ENCODE data around the gene DNAJC10.

DNA sequence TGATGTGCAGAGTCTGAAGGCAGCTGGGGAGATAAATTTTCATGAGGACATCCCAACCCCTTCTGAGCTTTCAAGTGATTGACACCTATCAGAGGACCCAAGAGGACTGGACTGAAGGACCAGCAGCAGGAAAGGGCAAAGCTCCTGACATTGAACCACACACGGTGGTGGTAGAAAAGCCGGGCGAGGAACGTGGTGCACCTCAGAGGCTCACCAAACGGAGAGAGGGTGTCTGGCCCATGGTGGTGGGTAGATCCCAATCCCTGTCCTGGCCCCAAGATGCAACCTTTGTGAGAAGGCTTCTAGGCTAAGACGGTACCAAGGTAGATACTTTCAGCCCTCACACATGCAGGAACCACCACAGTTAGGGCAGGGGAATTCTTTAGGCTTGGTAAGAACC is 98.3 kb downstream of the DNAJC10 start:
- TF ChIP-seq, protein P1, sequence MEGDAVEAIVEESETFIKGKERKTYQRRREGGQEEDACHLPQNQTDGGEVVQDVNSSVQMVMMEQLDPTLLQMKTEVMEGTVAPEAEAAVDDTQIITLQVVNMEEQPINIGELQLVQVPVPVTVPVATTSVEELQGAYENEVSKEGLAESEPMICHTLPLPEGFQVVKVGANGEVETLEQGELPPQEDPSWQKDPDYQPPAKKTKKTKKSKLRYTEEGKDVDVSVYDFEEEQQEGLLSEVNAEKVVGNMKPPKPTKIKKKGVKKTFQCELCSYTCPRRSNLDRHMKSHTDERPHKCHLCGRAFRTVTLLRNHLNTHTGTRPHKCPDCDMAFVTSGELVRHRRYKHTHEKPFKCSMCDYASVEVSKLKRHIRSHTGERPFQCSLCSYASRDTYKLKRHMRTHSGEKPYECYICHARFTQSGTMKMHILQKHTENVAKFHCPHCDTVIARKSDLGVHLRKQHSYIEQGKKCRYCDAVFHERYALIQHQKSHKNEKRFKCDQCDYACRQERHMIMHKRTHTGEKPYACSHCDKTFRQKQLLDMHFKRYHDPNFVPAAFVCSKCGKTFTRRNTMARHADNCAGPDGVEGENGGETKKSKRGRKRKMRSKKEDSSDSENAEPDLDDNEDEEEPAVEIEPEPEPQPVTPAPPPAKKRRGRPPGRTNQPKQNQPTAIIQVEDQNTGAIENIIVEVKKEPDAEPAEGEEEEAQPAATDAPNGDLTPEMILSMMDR (IDR thresholded peaks at IDR 0.05; ENCODE audit: low read length): no peak
- no peak for TF ChIP-seq EZH2 (IDR thresholded peaks at IDR 0.05; ENCODE audit: borderline replicate concordance, low read length)

Data from OCI-LY1 (cell line).